Measurements from ENCODE around the gene FAM168A. TPM values are rescaled to one million over a fixed set of nuclear protein-coding genes. Genes with fewer than 3 reads are reported as not detected.

The FAM168A gene
- total RNA-seq, 2 donors from 2014 or later, result 30.9 to 40.8 TPM

DNA sequence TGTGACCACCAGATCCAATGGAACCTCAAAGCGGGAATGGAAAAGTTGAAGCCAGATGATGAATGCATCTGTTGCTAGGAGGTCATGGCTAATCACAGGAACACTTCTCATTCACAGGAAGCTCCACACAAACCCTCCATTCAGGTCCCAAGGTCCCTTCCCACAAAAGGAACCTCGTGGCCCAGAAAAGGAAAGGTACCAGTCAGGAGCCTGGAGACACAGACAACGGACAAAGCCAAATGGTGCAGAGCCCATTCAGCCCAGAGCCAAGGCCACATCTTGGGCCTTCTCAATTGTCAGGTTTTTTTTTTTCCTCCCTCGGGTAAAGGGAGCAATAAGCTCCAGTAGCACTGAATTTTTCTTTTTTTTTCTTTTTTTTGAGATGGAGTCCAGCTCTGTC lies 87.0 kb downstream of the FAM168A start:
- no peaks in the 10 kb centered on the region for H3K36me3 ChIP-seq
- H3K9me3 ChIP-seq, result no peaks in the 10 kb centered on the region
- H3K4me1 ChIP-seq, result peaks cover 0 to 7% of the 10 kb centered on the region in 2 donors
- TF ChIP-seq, protein P1, sequence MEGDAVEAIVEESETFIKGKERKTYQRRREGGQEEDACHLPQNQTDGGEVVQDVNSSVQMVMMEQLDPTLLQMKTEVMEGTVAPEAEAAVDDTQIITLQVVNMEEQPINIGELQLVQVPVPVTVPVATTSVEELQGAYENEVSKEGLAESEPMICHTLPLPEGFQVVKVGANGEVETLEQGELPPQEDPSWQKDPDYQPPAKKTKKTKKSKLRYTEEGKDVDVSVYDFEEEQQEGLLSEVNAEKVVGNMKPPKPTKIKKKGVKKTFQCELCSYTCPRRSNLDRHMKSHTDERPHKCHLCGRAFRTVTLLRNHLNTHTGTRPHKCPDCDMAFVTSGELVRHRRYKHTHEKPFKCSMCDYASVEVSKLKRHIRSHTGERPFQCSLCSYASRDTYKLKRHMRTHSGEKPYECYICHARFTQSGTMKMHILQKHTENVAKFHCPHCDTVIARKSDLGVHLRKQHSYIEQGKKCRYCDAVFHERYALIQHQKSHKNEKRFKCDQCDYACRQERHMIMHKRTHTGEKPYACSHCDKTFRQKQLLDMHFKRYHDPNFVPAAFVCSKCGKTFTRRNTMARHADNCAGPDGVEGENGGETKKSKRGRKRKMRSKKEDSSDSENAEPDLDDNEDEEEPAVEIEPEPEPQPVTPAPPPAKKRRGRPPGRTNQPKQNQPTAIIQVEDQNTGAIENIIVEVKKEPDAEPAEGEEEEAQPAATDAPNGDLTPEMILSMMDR (IDR thresholded peaks at IDR 0.05), result no peak
- no peaks in the 10 kb centered on the region for H3K27me3 ChIP-seq
- no peak overlapping the region for H3K27ac ChIP-seq
- DNase-seq (ENCODE audit: low spot score), result no peak
- no peak overlapping the region for H3K4me3 ChIP-seq

DNA sequence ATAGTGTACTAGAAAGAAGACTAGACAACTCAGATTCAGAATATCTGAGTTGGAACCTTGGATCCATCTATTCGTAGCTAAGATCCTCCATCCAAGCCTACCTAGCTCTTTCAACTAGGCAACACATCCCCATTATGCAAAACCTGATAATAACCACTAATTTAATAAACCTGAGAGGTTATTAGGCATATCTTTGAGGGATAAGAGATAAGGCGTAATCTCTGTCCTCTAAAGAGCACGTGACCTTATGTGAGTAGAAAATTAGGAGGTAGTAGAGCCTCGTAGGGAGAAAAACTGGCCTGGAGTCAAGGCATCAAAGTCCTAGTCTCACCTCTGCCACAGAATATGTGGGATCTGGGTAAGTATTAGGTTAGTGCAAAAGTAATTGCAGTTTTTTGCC lies 87.8 kb downstream of the FAM168A start:
- no peak for DNase-seq (ENCODE audit: low spot score)
- Histone ChIP-seq H3K4me3 (no peak overlapping the region), H3K27me3 (no peaks in the 10 kb centered on the region), H3K4me1 (peaks cover 0 to 7% of the 10 kb centered on the region in 2 donors), H3K27ac (no peak overlapping the region), H3K36me3 (no peaks in the 10 kb centered on the region), H3K9me3 (no peaks in the 10 kb centered on the region)
- TF ChIP-seq, protein P1 (IDR thresholded peaks at IDR 0.05), result no peak

DNA sequence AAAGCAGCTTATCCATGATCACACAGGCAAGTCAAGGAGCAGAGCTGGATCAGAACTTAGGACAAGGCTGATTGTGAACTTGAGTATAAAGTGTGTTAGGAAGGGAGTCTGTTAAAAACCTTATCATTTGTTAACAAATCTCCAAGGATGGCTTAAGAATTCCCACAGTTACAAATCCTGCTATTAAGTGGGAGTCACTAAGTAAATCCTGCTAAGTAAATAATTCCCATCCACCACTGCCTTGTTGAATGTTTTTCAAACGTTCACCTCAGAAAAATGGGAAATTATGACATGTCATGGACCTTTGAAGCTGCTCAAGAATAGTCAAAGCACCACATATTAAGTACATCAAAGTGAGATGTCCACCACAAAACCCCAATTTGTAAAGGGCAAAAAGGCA lies 88.7 kb downstream of the FAM168A start:
- no peak overlapping the region for H3K4me3 ChIP-seq
- no peaks in the 10 kb centered on the region for H3K9me3 ChIP-seq
- H3K27me3 ChIP-seq, result no peaks in the 10 kb centered on the region
- TF ChIP-seq, protein P1 (IDR thresholded peaks at IDR 0.05), result no peak
- no peak for DNase-seq (ENCODE audit: low spot score)
- H3K36me3 ChIP-seq, result no peaks in the 10 kb centered on the region
- peaks cover 0 to 7% of the 10 kb centered on the region in 2 donors for H3K4me1 ChIP-seq
- no peak overlapping the region for H3K27ac ChIP-seq

DNA sequence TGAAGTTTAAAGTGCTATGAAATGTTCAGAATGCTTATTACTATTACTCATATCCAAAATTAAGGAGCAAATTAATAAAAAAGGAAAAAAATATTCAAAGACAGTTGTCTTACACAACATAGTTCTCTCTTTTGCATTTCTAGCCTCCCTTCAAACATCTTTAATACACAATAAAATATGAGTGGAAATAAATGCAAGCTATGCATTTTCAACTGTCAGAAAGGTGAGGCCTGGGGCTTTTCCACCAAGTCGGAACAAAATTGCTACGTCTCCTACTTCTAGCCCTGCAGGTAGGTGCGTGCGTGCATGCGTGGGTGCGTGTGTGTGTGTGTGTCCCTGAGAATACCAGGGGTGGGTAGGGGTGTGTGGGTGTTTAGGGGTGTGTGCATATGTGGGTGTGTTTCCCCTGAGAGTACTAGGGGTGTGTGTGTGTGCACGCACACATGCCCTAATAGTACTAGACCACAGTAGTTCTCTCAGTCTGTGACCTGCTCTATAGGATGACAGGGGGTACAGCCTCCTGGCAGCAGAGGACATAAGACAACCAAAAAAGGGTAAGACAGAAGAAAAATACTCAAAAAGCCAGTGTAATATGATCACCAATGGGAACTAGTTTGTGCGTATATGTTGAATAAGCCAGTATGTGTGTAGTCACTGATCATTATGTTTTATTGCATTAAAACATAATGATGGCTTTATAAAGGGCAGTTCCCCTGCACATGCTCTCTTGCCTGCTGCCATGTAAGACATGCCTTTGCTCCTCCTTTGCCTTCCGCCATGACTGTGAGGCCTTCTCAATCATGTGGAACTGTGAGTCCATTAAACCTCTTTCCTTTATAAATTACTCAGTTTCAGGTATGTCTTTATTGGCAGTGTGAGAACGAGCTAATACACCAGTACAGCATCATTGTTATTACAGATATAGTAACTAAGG lies 89.4 kb downstream of the FAM168A start:
- no peak for DNase-seq (ENCODE audit: low spot score)
- no peaks in the 10 kb centered on the region for H3K36me3 ChIP-seq
- TF ChIP-seq, protein P1 (IDR thresholded peaks at IDR 0.05), result no peak
- no peaks in the 10 kb centered on the region for H3K27me3 ChIP-seq
- H3K4me3 ChIP-seq, result no peak overlapping the region
- peaks cover 0 to 7% of the 10 kb centered on the region in 2 donors for H3K9me3 ChIP-seq
- H3K27ac ChIP-seq, result no peak overlapping the region
- H3K4me1 ChIP-seq, result peaks cover 0 to 7% of the 10 kb centered on the region in 2 donors

DNA sequence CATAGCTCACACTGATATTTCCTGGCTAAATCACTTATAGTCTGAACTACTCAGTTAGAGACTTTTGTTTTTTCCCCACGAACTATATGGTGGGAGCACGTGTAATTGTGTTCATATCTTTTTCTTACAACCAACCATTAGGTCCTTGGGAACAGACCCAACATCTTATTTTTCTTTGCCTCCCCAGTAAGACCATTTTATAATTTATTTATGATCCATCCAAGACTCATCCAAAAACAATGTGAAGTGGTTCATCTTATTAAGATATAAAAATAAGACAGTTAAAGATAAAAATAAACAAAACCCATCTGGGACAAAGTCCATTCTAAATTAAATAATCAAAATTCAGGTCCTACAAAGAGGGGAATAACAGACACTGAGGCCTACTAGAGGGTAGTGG lies 90.8 kb downstream of the FAM168A start:
- H3K4me3 ChIP-seq, result no peak overlapping the region
- no peaks in the 10 kb centered on the region for H3K36me3 ChIP-seq
- no peak for DNase-seq (ENCODE audit: low spot score)
- H3K4me1 ChIP-seq, result peaks cover 0 to 3% of the 10 kb centered on the region in 2 donors
- TF ChIP-seq, protein P1 (IDR thresholded peaks at IDR 0.05), result no peak
- H3K27me3 ChIP-seq, result no peaks in the 10 kb centered on the region
- H3K9me3 ChIP-seq, result peaks cover 0 to 7% of the 10 kb centered on the region in 2 donors
- no peak overlapping the region for H3K27ac ChIP-seq
